HEK293 (cell line): ENCODE results near the gene NYNRIN.

Experiments used
- CTCF ChIA-PET: fragments of 350-600 bp; formaldehyde crosslinking; extraction: SDS; loops from one replicate; lab custom pipeline; 2021; ENCODE audit warnings: antibody characterized with exemption; lab: Yijun Ruan, JAX
- POLR2A ChIA-PET: fragments of 300-600 bp; formaldehyde crosslinking; extraction: SDS; loops from one replicate; lab custom pipeline; 2020; ENCODE audit warnings: antibody characterized with exemption, inconsistent platforms; lab: Yijun Ruan, JAX
- H3K27ac ChIP-seq: fragments of 200-500 bp; sonication (Bioruptor generic); 2 replicates; pipeline ENCODE4 v1.5.1; 2014; ENCODE audit warnings: low read depth, low read length, control low read depth, inconsistent platforms; ENCODE audit errors: extremely low read depth
- H3K36me3 ChIP-seq, 2 experiments: fragments of 200-500 bp in 1 of 2; sonication (Bioruptor generic) in 1 of 2; 1 replicate in 1 of 2; 2 replicates in 1 of 2; pipeline ENCODE4 v1.5.1; 2014 to 2017; ENCODE audit warnings: inconsistent platforms in 2 of 2, low read length in 2 of 2; ENCODE audit not compliant: control insufficient read depth in 2 of 2, insufficient read depth in 1 of 2
- H3K4me1 ChIP-seq: fragments of 200-500 bp; sonication (Bioruptor generic); 2 replicates; pipeline ENCODE4 v1.5.1; 2014; ENCODE audit warnings: mild to moderate bottlenecking, low read length, inconsistent platforms; ENCODE audit not compliant: control insufficient read depth, insufficient read depth
- H3K4me3 ChIP-seq: 2 replicates; pipeline ENCODE4 v1.5.1; 2011; ENCODE audit warnings: low read depth, mild to moderate bottlenecking, control low read depth, low read length, moderate library complexity
- H3K9me3 ChIP-seq: fragments of 200-500 bp; sonication (Bioruptor generic); 2 replicates; pipeline ENCODE4 v1.5.1; 2014; ENCODE audit warnings: low read depth, low read length, inconsistent platforms; ENCODE audit not compliant: control insufficient read depth, insufficient read depth
- BCL11B ChIP-seq: fragments of 450-650 bp; formaldehyde crosslinking; IDR thresholded peaks from 2 replicates; pipeline ENCODE4 v1.5.1; 2016; ENCODE audit warnings: low read depth, missing biosample characterization, missing genetic modification characterization
- GLIS2 ChIP-seq: fragments of 450-650 bp; formaldehyde crosslinking; IDR thresholded peaks from 2 replicates; pipeline ENCODE4 v1.5.1; 2016; ENCODE audit warnings: missing biosample characterization, missing genetic modification characterization
- KLF9 ChIP-seq: fragments of 450-650 bp; formaldehyde crosslinking; IDR thresholded peaks from 2 replicates; pipeline ENCODE4 v1.5.1; 2016; ENCODE audit warnings: missing biosample characterization, missing genetic modification characterization, low read depth
- SP3 ChIP-seq: fragments of 450-650 bp; formaldehyde crosslinking; IDR thresholded peaks from 2 replicates; pipeline ENCODE4 v1.5.1; 2016; ENCODE audit warnings: missing biosample characterization, missing genetic modification characterization
- SP7 ChIP-seq: fragments of 450-650 bp; formaldehyde crosslinking; IDR thresholded peaks from 2 replicates; pipeline ENCODE4 v1.5.1; 2016; ENCODE audit warnings: missing biosample characterization, missing genetic modification characterization
- ZBTB17 ChIP-seq: fragments of 450-650 bp; formaldehyde crosslinking; IDR thresholded peaks from 2 replicates; pipeline ENCODE4 v1.5.1; 2016; ENCODE audit warnings: missing biosample characterization, missing genetic modification characterization
- ZBTB20 ChIP-seq: fragments of 450-650 bp; formaldehyde crosslinking; IDR thresholded peaks from 2 replicates; pipeline ENCODE4 v1.5.1; 2016; ENCODE audit warnings: missing biosample characterization, missing genetic modification characterization
- ZBTB21 ChIP-seq: fragments of 450-650 bp; formaldehyde crosslinking; IDR thresholded peaks from 2 replicates; pipeline ENCODE4 v1.5.1; 2017; ENCODE audit warnings: missing biosample characterization, missing genetic modification characterization
- ZBTB7A ChIP-seq: fragments of 450-650 bp; formaldehyde crosslinking; IDR thresholded peaks from 2 replicates; pipeline ENCODE4 v1.5.1; 2016; ENCODE audit warnings: low read depth, missing biosample characterization, missing genetic modification characterization
- ZNF24 ChIP-seq: fragments of 450-650 bp; formaldehyde crosslinking; IDR thresholded peaks from 2 replicates; pipeline ENCODE4 v1.5.1; 2016; ENCODE audit warnings: missing biosample characterization, missing genetic modification characterization
- ZNF324 ChIP-seq: fragments of 450-650 bp; formaldehyde crosslinking; IDR thresholded peaks from 2 replicates; pipeline ENCODE4 v1.5.1; 2016; ENCODE audit warnings: missing biosample characterization, missing genetic modification characterization
- ZNF335 ChIP-seq: fragments of 450-650 bp; formaldehyde crosslinking; conservative IDR thresholded peaks from 2 replicates; pipeline ENCODE4 v1.5.1; 2016; ENCODE audit warnings: missing biosample characterization, missing genetic modification characterization
- ZNF341 ChIP-seq: fragments of 450-650 bp; formaldehyde crosslinking; IDR thresholded peaks from 2 replicates; pipeline ENCODE4; 2016; ENCODE audit warnings: low read depth, missing biosample characterization, missing genetic modification characterization
- ZNF626 ChIP-seq: fragments of 450-650 bp; sonication (Bioruptor Pico); formaldehyde crosslinking; IDR thresholded peaks from 2 replicates; pipeline ENCODE4 v1.5.1; 2018; ENCODE audit warnings: missing biosample characterization, missing genetic modification characterization, inconsistent platforms
- ZNF629 ChIP-seq: fragments of 450-650 bp; formaldehyde crosslinking; IDR thresholded peaks from 2 replicates; pipeline ENCODE4 v1.5.1; 2017; ENCODE audit warnings: missing biosample characterization, missing genetic modification characterization
- TF ChIP-seq, protein P1 (sequence below): fragments of 450-650 bp; formaldehyde crosslinking; IDR thresholded peaks from 2 replicates; pipeline ENCODE4 v1.5.1; 2016; ENCODE audit warnings: missing biosample characterization, missing genetic modification characterization
- TF ChIP-seq, protein P2 (sequence below): fragments of 450-650 bp; formaldehyde crosslinking; IDR thresholded peaks from 2 replicates; pipeline ENCODE4 v1.5.1; 2016; ENCODE audit warnings: missing biosample characterization, missing genetic modification characterization
- TF ChIP-seq, protein P3 (sequence below): fragments of 450-650 bp; formaldehyde crosslinking; IDR thresholded peaks from 2 replicates; pipeline ENCODE4 v1.5.1; 2016; ENCODE audit warnings: missing biosample characterization, missing genetic modification characterization

The NYNRIN gene

GRCh38 chr14:24366413-24366720, 32.4 kb upstream of the NYNRIN start:
- no peak for TF ChIP-seq ZNF24 (tag by site-specific recombination)
- no peak for TF ChIP-seq ZBTB7A (tag by site-specific recombination)
- peak; percentile 20; the same call in 1 of the 2 replicates for TF ChIP-seq BCL11B (tag by site-specific recombination)
- TF ChIP-seq, protein P1, sequence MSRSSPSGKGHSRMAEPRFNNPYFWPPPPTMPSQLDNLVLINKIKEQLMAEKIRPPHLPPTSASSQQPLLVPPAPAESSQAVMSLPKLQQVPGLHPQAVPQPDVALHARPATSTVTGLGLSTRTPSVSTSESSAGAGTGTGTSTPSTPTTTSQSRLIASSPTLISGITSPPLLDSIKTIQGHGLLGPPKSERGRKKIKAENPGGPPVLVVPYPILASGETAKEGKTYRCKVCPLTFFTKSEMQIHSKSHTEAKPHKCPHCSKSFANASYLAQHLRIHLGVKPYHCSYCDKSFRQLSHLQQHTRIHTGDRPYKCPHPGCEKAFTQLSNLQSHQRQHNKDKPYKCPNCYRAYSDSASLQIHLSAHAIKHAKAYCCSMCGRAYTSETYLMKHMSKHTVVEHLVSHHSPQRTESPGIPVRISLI (tag by site-specific recombination) = peak; percentile 70
- TF ChIP-seq KLF9 = no peak
- TF ChIP-seq ZNF629 = no peak
- TF ChIP-seq ZNF626 = no peak
- TF ChIP-seq ZNF341 = peak; percentile 92
- TF ChIP-seq SP3 (tag by site-specific recombination) = no peak
- TF ChIP-seq SP7 (tag by site-specific recombination) = peak; percentile 50; the same call in 1 of the 2 replicates
- TF ChIP-seq ZNF324 (tag by site-specific recombination) = no peak
- TF ChIP-seq, protein P2, sequence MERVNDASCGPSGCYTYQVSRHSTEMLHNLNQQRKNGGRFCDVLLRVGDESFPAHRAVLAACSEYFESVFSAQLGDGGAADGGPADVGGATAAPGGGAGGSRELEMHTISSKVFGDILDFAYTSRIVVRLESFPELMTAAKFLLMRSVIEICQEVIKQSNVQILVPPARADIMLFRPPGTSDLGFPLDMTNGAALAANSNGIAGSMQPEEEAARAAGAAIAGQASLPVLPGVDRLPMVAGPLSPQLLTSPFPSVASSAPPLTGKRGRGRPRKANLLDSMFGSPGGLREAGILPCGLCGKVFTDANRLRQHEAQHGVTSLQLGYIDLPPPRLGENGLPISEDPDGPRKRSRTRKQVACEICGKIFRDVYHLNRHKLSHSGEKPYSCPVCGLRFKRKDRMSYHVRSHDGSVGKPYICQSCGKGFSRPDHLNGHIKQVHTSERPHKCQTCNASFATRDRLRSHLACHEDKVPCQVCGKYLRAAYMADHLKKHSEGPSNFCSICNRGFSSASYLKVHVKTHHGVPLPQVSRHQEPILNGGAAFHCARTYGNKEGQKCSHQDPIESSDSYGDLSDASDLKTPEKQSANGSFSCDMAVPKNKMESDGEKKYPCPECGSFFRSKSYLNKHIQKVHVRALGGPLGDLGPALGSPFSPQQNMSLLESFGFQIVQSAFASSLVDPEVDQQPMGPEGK = no peak; the same call in none of the 2 replicates
- peak; percentile 44 for TF ChIP-seq ZBTB21 (tag by site-specific recombination)
- TF ChIP-seq ZNF335 (tag by site-specific recombination) = peak; percentile 57; the same call in 1 of the 2 replicates
- TF ChIP-seq, protein P3, sequence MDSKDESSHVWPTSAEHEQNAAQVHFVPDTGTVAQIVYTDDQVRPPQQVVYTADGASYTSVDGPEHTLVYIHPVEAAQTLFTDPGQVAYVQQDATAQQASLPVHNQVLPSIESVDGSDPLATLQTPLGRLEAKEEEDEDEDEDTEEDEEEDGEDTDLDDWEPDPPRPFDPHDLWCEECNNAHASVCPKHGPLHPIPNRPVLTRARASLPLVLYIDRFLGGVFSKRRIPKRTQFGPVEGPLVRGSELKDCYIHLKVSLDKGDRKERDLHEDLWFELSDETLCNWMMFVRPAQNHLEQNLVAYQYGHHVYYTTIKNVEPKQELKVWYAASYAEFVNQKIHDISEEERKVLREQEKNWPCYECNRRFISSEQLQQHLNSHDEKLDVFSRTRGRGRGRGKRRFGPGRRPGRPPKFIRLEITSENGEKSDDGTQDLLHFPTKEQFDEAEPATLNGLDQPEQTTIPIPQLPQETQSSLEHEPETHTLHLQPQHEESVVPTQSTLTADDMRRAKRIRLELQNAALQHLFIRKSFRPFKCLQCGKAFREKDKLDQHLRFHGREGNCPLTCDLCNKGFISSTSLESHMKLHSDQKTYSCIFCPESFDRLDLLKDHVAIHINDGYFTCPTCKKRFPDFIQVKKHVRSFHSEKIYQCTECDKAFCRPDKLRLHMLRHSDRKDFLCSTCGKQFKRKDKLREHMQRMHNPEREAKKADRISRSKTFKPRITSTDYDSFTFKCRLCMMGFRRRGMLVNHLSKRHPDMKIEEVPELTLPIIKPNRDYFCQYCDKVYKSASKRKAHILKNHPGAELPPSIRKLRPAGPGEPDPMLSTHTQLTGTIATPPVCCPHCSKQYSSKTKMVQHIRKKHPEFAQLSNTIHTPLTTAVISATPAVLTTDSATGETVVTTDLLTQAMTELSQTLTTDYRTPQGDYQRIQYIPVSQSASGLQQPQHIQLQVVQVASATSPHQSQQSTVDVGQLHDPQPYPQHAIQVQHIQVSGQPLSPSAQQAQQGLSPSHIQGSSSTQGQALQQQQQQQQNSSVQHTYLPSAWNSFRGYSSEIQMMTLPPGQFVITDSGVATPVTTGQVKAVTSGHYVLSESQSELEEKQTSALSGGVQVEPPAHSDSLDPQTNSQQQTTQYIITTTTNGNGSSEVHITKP (tag by site-specific recombination) = peak; percentile 77
- TF ChIP-seq ZBTB20 (tag by site-specific recombination) = peak; percentile 59; the same call in 1 of the 2 replicates
- TF ChIP-seq GLIS2 (tag by site-specific recombination) = peak; percentile 77
- peak; percentile 8; the same call in 1 of the 2 replicates for TF ChIP-seq ZBTB17 (tag by site-specific recombination)
- H3K4me3 ChIP-seq = peak overlapping the region; percentile 39
- no peaks in the 10 kb centered on the region for H3K9me3 ChIP-seq
- ChIA-PET CTCF (interaction anchor here (0.6 to 2.3 kb wide), 25 partner anchors 9 to 123 kb away, joined by 3 to 96 read pairs (median 5); partner anchors contain the start of genes CBLN3, KHNYN, SDR39U1 and TINF2), POLR2A (interaction anchor here (0.6 to 2.3 kb wide), 12 partner anchors 10 to 1128 kb away, joined by 3 to 45 read pairs (median 4); partner anchors contain the start of genes CBLN3, KHNYN, NYNRIN and RABGGTA)
- H3K4me1 ChIP-seq = peaks cover 12% of the 10 kb centered on the region
- H3K27ac ChIP-seq = peak overlapping the region; percentile 97
- peaks cover 0 to 16% of the 10 kb centered on the region in 2 experiments; a peak in 2 of 3 replicates for H3K36me3 ChIP-seq
